SH-SY5Y (cell line): ENCODE results near the gene HNRNPR.

Experiments
- GATA2 ChIP-seq: IDR thresholded peaks from 2 replicates; pipeline ENCODE4 v1.6.1; 2011; ENCODE audit warnings: mild to moderate bottlenecking, low read depth, low read length
- GATA3 ChIP-seq: IDR thresholded peaks from 2 replicates; pipeline ENCODE4 v1.6.1; 2011; ENCODE audit warnings: low read depth, mild to moderate bottlenecking, low read length, moderate library complexity

GRCh38 chr1:23286401-23286800 lies 57.7 kb downstream of the HNRNPR start:
- TF ChIP-seq GATA3 (no peak), GATA2 (no peak)
